OCI-LY1 (cell line): ENCODE data around the gene AGR3.

ENCODE experiments used
- EZH2 ChIP-seq: fragments of 200-600 bp; sonication (generic), shearing (Covaris generic); IDR thresholded peaks from 2 replicates; pipeline ENCODE4 v1.8.0; 2017; ENCODE audit warnings: borderline replicate concordance, mixed run types, mild to moderate bottlenecking, antibody characterized with exemption, low read length, moderate library complexity, mixed read lengths
- TF ChIP-seq, protein P1 (sequence below): fragments of 200-600 bp; sonication (generic), shearing (Covaris generic); IDR thresholded peaks from 2 replicates; pipeline ENCODE4 v1.5.1; 2017; ENCODE audit warnings: mild to moderate bottlenecking, antibody characterized with exemption, low read length, moderate library complexity, mixed read lengths

DNA sequence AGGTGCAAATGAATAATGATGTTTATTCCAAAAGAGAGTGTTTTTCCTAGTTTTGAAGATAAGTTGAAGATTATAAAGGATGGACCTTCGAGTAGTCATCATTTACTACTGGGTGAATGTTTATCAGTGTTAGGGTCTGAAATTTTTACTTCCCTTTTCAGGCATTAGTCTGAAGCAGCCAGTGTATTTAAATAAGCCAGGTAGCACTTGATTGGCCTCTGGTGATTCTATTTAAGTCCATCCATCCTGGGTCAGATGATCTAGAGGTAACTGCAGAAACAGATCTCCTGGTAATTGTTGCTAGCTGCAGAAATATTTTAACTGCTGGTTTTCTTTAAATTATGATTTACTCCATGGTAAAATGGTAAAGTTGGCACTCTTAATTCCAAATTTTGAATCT lies 42.9 kb downstream of the AGR3 start:
- TF ChIP-seq EZH2 = no peak
- TF ChIP-seq, protein P1, sequence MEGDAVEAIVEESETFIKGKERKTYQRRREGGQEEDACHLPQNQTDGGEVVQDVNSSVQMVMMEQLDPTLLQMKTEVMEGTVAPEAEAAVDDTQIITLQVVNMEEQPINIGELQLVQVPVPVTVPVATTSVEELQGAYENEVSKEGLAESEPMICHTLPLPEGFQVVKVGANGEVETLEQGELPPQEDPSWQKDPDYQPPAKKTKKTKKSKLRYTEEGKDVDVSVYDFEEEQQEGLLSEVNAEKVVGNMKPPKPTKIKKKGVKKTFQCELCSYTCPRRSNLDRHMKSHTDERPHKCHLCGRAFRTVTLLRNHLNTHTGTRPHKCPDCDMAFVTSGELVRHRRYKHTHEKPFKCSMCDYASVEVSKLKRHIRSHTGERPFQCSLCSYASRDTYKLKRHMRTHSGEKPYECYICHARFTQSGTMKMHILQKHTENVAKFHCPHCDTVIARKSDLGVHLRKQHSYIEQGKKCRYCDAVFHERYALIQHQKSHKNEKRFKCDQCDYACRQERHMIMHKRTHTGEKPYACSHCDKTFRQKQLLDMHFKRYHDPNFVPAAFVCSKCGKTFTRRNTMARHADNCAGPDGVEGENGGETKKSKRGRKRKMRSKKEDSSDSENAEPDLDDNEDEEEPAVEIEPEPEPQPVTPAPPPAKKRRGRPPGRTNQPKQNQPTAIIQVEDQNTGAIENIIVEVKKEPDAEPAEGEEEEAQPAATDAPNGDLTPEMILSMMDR = no peak
